Activated CD4-positive, alpha-beta T cell treated with anti-CD3 and anti-CD28 coated beads for 4 hours (primary cell): ENCODE results near the gene E2F4.
A peak's percentile ranks its signal among the peaks of the same experiment; 100 is the strongest.

ENCODE experiments used
- DNase-seq, 2 donors: peaks; one replicate each; pipeline ENCODE4 v3.0.0-alpha.2; 2020

Gene E2F4

DNA sequence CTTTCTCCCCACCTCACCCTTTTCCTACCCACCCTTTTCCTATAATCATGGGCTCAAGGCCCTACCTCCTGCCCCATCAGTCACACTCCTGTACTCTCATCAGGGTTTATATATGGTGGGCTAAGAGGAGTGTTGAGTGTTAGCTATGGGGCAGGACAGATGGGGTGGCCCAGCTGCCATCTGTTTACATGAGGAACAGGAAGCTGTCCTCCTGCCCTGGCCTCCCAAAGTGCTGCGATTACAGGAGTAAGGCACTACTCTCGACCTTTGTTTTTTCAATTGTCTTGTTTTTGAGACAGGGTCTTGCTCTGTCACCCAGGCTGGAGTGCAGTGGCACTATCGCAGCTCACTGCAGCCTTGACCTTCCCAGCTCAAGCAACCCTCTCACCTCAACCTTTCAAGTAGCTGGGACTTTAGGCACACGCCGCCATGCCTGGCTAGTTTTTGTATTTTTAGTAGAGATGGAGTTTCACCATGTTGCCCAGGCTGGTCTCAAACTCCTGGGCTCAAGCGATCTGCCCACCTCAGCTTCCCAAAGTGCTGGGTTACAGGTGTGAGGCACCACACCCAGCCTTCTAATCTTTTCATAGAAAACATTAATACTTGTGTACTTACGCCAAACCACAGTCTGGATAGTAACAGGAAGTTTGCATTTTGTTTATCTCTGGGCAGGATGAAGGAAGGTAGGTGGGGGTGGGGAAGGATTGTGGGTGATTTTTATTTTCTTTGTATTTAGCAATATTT lies 33.9 kb upstream of the E2F4 start:
- no peak for DNase-seq

DNA sequence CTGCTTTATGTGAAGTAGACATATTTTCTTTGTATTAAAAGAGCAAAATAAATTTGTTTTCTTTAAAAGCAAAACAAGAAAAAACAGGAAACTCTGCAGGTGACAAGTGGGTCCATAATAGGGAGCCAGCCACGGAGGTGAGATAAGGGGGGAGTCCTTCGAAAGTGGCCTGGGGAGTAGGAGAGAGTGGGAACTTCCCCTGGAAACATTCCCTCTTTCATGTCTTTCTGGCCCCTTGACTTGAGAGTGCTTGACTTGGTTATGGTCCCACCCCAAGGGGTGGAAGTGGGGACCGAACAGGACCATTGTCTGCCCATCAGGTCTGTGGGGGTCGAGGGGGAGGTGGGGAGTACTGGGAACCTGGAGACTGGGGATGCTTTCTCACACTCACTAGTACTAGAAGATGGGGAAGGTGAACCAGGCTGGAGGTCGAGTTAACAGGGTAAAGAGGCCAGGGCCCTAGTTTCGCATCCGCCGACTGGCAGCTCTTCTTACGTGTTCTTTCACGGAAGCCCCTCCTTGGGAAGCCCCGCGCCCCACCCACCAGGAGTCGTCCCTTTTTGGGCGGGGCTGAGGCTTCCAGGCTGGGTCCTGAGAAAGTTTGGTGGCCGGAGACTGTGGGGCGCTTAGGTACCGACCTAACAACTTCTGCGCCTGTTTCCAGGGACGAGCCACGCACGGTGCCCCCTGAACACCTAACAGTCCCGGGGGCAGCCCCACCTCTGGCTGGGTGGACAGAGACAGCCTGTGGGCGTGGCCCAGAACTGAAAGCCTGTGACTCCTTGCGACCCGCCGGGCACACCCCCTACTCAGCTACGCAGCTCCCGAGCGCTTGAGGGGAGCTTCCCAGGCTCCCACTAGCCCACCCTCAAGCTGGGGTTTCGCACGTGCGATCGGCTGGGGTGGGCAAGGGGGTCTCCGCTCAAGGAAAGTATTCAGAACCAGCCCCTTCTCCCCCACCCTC lies 33.0 kb upstream of the E2F4 start:
- peak; percentile 85 to 87 for DNase-seq

DNA sequence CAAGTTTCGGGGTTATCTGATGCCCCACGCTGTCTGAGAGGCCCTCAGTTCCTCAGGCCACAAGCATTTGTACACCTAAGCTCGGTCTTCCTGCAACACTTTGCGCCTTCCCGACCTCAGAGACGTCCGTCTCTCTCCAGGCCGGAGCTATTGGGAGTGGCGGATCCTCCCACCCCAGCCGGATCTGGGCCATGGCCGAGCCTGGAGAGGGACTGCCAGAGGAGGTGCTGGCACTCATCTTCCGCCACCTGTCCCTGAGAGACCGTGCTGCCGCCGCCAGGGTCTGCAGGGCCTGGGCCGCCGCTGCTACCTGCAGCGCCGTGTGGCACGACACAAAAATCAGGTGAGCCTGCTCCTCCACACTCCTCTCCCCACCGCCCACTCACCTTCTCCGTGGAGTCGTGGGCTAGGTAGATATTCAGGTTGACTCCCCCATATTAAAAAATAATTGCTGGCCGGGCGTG lies 30.3 kb upstream of the E2F4 start:
- DNase-seq, result no peak

DNA sequence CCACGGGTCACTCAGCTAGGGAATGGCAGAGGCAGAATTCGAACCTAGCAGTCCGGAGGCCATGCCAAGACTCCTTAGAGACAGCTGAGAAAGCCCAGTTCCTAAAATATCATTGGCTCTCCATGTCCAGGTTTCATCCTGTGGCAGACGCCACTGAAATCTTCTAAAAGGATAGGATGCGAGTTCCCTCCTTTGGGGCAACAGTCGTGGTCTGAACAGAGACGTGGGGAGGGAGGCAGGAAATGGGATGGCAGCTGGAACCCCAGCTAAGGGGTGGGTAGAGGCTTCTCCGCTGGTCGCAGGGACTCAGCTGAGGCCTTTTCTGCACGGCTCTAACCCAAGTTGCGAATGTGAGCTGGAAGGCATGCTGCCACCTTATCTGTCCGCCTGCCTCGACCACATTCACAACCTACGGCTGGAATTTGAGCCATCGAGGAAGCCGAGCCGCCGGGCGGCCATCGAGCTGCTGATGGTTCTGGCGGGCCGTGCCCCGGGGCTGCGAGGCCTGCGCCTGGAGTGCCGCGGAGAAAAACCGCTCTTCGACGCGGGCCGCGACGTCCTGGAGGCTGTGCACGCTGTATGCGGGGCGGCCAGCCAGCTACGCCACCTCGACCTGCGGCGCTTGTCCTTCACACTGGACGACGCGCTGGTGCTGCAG lies 29.3 kb upstream of the E2F4 start:
- DNase-seq, result no peak

DNA sequence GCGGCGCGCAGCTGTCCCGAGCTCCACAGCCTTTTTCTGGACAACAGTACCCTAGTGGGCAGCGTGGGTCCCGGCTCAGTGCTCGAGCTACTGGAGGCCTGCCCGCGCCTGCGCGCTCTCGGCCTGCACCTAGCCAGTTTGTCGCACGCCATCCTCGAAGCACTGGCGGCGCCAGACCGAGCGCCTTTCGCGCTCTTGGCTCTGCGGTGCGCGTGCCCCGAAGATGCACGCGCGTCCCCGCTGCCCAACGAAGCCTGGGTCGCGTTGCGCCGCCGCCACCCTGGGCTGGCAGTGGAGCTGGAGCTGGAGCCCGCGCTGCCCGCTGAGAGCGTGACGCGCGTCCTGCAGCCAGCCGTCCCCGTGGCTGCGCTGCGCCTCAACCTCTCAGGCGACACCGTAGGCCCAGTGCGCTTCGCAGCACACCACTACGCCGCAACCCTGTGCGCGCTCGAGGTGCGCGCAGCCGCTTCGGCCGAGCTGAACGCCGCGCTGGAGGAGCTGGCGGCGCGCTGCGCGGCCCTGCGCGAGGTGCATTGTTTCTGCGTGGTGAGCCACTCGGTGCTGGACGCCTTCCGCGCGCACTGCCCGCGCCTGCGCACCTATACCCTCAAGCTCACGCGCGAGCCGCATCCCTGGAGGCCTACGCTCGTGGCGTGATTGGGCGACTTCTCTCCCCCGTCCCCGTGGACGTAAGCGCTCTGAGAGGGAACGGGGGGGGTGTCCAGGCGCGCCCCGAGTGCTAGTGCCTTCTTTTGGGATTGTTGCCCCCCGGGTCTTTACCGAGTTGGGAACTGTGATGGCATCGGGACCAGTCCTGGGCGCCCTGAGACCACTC lies 28.6 kb upstream of the E2F4 start:
- DNase-seq, result no peak

DNA sequence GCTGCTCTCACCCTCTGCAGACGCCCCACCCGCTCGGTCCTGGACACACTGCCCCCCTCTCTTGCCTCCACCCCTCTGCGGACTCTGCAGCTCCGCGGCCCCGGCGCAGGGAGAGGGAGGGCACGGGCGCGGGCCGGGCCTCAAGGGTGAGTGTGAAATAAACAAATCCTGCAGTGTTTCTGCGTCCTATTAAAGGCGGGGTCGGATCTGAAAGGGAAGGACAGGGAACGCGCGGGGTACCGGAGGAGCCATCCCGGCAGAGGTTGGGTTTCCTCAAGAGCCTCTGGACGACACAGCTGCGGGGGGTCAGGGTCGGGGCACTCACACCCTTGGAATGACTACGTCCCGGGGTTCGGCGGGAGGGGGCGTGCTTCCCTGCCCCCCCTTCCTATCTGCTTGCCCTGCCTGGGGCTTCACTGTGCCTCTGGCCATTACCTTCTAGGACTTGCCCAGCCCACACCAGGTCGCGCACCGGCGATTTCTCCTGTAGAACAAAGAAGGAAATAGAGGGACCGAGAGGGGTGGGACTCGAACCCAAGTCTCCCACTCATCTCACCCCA lies 27.9 kb upstream of the E2F4 start:
- no peak for DNase-seq

DNA sequence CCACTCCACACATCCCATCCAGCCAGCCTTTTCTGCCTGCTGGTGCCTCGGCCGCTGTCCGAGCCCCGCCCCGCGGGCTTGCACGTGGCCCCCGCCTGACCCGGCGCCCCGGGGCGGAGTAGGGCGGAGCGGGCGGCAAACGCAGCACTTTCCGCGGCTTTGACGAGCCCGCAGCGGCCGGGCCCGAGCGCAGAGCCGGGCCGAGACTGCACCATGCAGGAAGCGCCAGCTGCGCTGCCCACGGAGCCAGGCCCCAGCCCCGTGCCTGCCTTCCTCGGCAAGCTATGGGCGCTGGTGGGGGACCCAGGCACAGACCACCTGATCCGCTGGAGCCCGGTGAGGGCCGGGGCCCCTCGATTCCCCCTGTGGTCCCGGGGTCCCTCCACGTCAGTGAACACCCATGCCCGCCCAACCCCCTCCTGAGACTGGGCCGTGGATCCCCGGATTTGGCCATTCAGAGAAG lies 27.3 kb upstream of the E2F4 start, which contains the start of gene HSF4:
Gene HSF4, plus strand, starts transcription at position 147 of the 463 bp plus-strand sequence. Its CDS starts 67 bp downstream, at position 214.
- DNase-seq, result no peak

DNA sequence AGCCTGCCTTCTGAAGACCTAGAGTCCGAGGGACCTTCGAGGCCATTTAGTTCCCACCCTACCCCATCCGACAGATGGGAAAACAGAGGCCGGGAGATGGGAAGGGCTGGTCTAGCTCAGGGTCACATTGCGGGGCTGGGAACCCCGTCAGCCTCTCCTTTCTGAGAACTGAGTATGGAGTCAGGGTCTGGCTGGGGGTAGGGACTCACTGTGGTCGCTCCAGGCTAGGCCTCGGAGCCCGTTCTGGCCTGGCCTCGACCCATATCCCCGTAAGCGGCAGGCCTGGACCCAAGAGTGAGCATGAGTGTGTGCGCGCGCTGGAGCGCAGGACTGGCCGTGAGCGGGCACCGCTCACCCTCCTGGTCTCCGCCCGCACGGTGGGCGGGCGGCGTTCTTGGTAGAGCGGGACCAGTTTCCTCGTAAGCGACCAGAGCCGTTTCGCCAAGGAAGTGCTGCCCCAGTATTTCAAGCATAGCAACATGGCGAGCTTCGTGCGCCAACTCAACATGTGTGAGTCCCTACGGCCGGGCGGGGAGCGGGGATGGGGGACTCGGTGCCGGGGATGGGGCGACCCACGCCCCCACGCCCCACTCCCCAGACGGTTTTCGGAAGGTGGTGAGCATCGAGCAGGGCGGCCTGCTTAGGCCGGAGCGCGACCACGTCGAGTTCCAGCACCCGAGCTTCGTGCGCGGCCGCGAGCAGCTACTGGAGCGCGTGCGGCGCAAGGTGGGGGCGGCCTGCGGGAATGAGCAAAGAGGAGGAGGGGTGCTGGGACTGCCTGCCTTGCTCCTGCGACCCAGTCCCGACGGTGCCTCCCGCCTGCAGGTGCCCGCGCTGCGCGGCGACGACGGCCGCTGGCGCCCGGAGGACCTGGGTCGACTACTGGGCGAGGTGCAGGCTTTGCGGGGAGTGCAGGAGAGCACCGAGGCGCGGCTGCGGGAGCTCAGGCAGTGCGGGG lies 26.6 kb upstream of the E2F4 start:
- no peak for DNase-seq

DNA sequence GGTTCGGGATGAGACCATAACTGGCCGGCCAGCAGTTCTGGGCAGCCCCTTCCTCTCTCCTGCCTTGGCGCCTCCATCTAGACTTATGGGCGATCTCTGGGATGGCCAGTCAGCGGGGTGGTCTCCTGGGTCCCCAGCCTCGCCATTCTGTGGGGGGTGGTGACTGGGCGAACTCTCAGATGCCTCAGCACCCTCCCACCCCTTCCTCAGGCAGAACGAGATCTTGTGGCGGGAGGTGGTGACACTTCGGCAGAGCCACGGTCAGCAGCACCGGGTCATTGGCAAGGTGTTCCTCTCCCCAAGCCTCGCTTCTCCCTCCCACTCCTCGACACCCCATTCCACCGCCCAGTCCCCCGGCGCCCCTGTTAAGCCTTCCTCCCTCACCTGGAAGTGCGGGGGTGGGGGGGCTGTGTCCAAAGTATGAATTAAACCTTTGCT lies 25.8 kb upstream of the E2F4 start:
- no peak for DNase-seq

DNA sequence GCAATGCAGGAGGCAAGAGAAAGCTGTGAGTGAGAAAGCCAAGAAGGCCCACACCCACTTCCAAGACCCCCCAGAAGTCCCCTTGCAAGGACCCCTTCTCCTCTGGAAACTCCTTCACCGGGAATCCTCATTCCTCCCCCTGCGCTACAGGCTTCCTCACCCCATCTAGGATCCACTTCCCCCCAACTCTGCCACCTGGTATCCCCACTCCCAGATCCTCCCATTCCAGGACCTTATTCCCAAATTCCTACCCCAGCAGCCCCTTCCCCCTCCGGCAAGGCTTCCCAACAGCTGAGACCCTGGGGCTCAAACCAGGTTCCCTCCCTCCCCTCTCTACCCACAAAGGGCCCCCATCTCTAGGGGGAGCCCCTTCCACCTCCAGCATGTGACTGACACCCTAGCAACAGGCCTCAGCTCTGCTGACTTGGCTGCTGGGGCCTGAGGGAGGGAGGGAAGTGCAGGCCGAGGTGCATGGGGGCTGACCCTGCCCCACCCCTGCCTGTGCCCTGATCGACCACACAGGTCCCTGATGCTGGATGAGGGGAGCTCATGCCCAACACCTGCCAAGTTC lies 25.3 kb upstream of the E2F4 start:
- no peak for DNase-seq

DNA sequence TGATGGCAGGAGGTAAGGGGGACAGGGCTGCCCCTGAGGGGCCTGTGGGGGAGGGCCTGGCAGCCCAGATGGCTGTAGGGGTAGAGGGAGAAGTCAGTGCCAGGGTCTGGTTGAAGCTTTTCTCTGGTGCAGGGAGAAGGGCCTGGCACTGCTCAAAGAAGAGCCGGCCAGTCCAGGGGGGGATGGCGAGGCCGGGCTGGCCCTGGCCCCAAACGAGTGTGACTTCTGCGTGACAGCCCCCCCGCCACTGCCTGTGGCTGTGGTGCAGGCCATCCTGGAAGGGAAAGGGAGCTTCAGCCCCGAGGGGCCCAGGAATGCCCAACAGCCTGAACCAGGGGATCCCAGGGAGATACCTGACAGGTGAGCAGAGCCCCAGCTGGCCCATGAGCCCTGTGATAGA lies 24.4 kb upstream of the E2F4 start:
- DNase-seq, result no peak

DNA sequence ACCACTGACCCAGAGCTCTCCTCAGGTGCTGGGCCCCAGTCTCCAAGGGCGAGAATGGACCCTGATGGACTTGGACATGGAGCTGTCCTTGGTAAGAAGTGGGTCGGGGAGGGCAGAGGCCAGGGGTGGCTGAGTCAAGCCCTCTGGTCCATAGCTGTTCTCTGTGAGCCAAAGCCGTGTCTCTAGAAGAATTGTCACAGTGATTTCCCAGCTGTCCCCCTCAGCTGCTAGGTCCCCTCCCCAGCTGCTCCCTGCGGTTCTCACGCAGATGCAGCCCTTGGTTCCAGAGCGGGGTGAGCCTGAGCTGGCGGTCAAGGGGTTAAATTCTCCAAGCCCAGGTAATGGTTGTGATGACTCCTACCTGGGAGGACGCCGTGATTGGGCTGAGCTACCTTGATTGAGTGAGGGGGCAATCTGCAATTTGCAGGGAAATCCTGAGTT lies 22.9 kb upstream of the E2F4 start:
- DNase-seq, result no peak

DNA sequence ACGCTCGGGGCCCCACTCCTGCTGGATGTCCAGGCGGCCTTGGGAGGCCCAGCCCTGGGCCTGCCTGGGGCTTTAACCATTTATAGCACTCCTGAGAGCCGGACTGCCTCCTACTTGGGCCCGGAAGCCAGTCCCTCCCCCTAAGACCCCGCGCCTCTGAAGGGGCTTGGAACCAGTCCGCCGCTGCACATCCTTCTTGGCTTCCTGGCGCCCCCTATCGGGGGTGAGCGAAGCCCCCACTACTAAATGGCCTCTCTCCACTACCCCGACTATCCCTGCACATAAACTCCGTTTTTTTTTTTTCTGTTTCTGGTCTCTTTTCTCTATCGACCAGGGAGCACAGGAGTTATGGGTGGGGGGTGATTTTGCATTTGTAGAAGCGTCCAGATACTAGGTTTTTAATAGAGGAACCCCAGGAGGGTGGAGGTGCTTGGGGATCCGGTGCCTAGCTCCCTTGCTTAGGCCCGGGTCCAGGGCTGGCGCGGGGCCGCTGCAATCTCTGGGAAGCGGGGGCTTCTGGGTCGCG lies 22.2 kb upstream of the E2F4 start:
- DNase-seq, result no peak

DNA sequence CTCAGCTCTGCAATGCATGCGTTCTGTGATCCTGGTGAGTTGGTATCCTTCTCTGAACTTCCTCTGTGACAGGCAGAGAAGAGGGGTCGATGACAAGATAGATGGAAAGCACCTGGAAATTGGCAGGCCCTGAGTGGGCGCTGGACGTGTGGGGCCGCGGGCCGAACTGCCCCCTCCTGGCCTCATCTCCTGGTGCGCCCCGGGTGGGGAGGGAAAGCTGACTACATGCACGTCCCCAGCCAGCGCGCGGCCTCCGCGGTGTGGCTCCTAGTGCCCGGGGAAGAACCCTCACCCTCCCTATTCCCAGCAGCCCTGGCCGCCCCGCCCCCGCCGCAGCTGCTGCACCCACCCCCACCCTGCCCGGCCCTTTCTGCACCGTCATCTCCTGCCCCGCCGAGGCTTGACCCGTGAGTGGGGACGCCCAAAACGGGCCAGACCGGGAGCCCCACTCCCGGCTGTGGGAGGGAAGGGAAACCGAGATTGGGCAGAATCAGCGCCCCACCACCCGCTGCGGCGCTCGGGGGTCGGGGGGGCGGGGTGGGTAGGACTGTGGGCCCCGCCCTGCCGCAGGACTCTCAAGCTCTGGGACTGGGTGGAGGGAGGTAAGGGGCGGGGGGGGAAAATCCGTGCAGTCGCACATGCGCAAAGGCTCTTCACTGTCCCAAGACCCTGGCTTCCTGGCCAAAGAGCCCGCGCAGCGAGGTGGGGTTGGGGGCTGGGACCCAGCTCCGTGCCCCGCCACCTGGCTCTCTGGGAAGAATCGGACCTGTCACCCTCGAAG lies 21.6 kb upstream of the E2F4 start, which contains the start of gene NOL3:
Gene NOL3, plus strand, starts transcription at position 371 of the 781 bp plus-strand sequence.
- DNase-seq, result no peak

DNA sequence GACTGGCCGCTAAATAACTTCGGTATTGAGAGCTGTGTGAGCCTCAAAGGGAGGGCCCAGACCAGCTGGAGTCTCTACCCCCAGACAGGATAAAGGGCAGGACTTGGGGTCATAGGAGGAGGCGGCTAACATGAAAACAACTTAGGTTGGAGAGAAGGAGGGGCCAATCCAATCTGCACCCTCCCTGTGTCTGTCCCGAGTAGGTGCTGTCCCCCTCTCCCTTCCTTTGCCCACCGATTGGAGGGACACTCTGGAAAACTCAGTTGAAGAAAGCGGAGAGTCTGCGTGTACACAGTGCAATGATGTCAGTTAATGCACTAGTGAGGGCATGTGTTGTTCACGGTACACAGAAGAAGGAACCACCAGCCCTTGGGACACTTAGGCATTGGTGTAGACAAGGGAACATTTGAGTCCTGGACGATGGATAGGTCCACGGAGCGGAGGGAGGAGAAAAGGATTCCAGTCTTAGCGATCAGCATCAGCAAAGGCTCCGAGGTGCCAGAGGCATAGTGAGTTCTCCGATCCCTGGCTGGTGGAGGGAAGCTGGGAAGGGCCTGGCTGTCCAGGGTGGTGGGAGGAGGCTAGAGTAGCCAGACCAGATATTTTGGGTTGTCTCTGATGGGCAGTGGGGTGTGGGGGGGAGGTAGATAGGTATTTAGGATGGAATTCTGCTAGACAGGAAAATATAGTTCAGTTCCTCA lies 20.9 kb upstream of the E2F4 start:
- DNase-seq, result no peak

DNA sequence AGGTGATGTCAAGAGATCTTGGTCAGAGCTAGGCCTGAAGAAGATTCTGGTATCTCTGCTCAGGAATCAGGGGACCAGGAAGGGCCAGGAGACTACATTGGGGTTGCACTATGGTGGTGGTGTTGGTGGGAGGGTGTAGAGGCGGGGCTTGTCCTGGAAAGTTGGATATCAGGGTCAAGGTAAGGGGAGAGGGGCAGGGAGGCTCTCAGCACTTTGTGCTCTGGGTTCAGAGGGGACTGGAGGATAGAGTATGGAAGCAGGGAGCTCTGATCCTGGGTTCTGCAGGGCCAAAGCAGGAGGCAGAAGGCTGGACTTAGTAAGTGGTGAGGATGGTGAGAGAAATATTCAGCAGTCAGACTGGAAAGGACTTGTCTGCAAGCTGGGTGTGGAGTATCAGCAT lies 18.6 kb upstream of the E2F4 start:
- no peak for DNase-seq

DNA sequence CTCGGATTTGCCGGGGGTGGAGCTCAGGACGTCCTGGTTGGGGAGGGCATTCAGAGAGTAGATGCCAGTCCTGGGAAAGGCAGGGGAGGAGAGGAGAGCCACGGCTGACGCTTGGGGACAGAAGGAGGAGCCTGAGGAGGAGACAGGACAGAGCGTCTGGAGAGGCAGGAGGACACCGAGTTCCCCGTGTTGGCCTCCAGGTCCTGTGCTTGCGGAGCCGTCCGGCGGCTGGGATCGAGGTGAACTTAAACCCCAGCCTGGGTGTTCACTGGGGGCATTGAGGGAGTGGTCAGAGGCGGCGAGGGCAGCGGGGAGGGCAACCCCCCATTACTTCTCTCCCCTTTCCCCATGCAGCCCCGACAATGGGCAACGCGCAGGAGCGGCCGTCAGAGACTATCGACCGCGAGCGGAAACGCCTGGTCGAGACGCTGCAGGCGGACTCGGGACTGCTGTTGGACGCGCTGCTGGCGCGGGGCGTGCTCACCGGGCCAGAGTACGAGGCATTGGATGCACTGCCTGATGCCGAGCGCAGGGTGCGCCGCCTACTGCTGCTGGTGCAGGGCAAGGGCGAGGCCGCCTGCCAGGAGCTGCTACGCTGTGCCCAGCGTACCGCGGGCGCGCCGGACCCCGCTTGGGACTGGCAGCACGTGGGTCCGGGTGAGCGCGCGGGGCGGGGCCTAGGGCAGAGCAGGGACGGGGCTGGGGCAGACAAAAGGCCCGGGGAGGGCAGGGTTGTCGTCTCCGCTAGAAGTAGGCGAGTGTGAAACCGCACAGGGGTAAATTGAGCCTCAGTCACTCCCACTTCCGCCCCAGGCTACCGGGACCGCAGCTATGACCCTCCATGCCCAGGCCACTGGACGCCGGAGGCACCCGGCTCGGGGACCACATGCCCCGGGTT lies 17.9 kb upstream of the E2F4 start:
- peak; percentile 48 to 57 for DNase-seq
